Mesendoderm (in vitro differentiated cells): ENCODE measurements around the gene LRFN2.

ENCODE experiments used
- DNase-seq: peaks from one replicate; pipeline ENCODE4 v3.0.0; 2013
- H2AK5ac ChIP-seq: 2 replicates; pipeline ENCODE4 v1.6.1; 2013; ENCODE audit warnings: low read length, inconsistent platforms
- H2BK120ac ChIP-seq: 2 replicates; pipeline ENCODE4 v1.6.1; 2013; ENCODE audit warnings: low read depth, mild to moderate bottlenecking, low read length, moderate library complexity, mixed read lengths
- H2BK15ac ChIP-seq: replicated peaks from 2 replicates; pipeline ENCODE4 v1.6.1; 2013; ENCODE audit warnings: low read depth, mild to moderate bottlenecking, moderate library complexity
- H2BK5ac ChIP-seq: 2 replicates; pipeline ENCODE4 v1.6.1; 2013; ENCODE audit warnings: low read length, inconsistent platforms
- H3K18ac ChIP-seq: 2 replicates; pipeline ENCODE4 v1.6.1; 2013; ENCODE audit warnings: mild to moderate bottlenecking, low read length, mixed read lengths
- H3K23ac ChIP-seq: one replicate; pipeline ENCODE4 v1.6.1; 2013; ENCODE audit warnings: low read length
- H3K27ac ChIP-seq: 2 replicates; pipeline ENCODE4 v1.5.1; 2013; ENCODE audit warnings: low read depth, mild to moderate bottlenecking, inconsistent platforms, low read length, moderate library complexity
- H3K27me3 ChIP-seq: 2 replicates; pipeline ENCODE4 v1.6.1; 2013; ENCODE audit warnings: low read length, control low read depth, mild to moderate bottlenecking, inconsistent platforms; ENCODE audit not compliant: insufficient read depth, poor library complexity
- H3K36me3 ChIP-seq: 2 replicates; pipeline ENCODE4 v1.6.1; 2013; ENCODE audit warnings: low read length, inconsistent platforms; ENCODE audit not compliant: control insufficient read depth, insufficient read depth
- H3K4ac ChIP-seq: one replicate; pipeline ENCODE4 v1.6.1; 2013; ENCODE audit warnings: low read depth, mild to moderate bottlenecking, low read length, moderate library complexity
- H3K4me1 ChIP-seq: 2 replicates; pipeline ENCODE4 v1.6.1; 2013; ENCODE audit warnings: low read depth, low read length, inconsistent platforms; ENCODE audit not compliant: control insufficient read depth
- H3K4me2 ChIP-seq: 2 replicates; pipeline ENCODE4 v1.6.1; 2013; ENCODE audit warnings: low read length
- H3K4me3 ChIP-seq: 2 replicates; pipeline ENCODE4 v1.5.1; 2013; ENCODE audit warnings: mild to moderate bottlenecking, low read length
- H3K56ac ChIP-seq: one replicate; pipeline ENCODE4 v1.6.1; 2013; ENCODE audit warnings: low read length
- H3K79me1 ChIP-seq: 2 replicates; pipeline ENCODE4 v1.6.1; 2013; ENCODE audit warnings: low read length, inconsistent platforms
- H3K79me2 ChIP-seq: 2 replicates; pipeline ENCODE4 v1.6.1; 2013; ENCODE audit warnings: mild to moderate bottlenecking, low read length; ENCODE audit not compliant: control insufficient read depth, insufficient read depth
- H3K9ac ChIP-seq: 2 replicates; pipeline ENCODE4 v1.6.1; 2013; ENCODE audit warnings: low read length, inconsistent platforms
- H4K5ac ChIP-seq: one replicate; pipeline ENCODE4 v1.6.1; 2013; ENCODE audit warnings: low read length
- H4K8ac ChIP-seq: one replicate; pipeline ENCODE4 v1.6.1; 2013; ENCODE audit warnings: low read depth, mild to moderate bottlenecking, control low read depth, low read length, moderate library complexity
- WGBS: extraction: QIAGEN DNeasy Blood & Tissue Kit; methylation state at CpG from one replicate; pipeline ENCODE4 v1.1.7; 2013; ENCODE audit warnings: low lambda C conversion rate, missing lambda C conversion rate; ENCODE audit not compliant: insufficient coverage; ENCODE audit errors: extremely low coverage; 5-methylcytosine and 5-hydroxymethylcytosine counted together

The LRFN2 gene

GRCh38 chr6:40504274-40504673 lies 82.9 kb downstream of the LRFN2 start:
- no peak overlapping the region for H3K9ac ChIP-seq
- no peak overlapping the region for H4K8ac ChIP-seq
- H3K18ac ChIP-seq, result no peak overlapping the region
- no peak overlapping the region for H2BK5ac ChIP-seq
- H3K79me1 ChIP-seq, result no peaks in the 10 kb centered on the region
- no peaks in the 10 kb centered on the region for H3K79me2 ChIP-seq
- no peaks in the 10 kb centered on the region for H3K36me3 ChIP-seq
- H4K5ac ChIP-seq, result no peak overlapping the region
- no peak overlapping the region for H2BK15ac ChIP-seq
- no peak overlapping the region for H3K56ac ChIP-seq
- WGBS, result no CpG with 5 or more reads among the region's 3 CpGs
- no peak overlapping the region for H3K4me3 ChIP-seq
- no peaks in the 10 kb centered on the region for H3K4me1 ChIP-seq
- no peak overlapping the region for H2BK120ac ChIP-seq
- H3K27ac ChIP-seq, result no peak overlapping the region
- no peak overlapping the region for H3K4me2 ChIP-seq
- H3K27me3 ChIP-seq, result no peaks in the 10 kb centered on the region
- DNase-seq, result no peak
- no peak overlapping the region for H3K4ac ChIP-seq
- H3K23ac ChIP-seq, result no peak overlapping the region
- no peak overlapping the region for H2AK5ac ChIP-seq

- no peaks in the 10 kb centered on the region for H3K79me1 ChIP-seq
- H3K56ac ChIP-seq, result no peak overlapping the region
- H4K5ac ChIP-seq, result no peak overlapping the region
- no peak overlapping the region for H3K4me3 ChIP-seq
- H2BK120ac ChIP-seq, result no peak overlapping the region
- no peak overlapping the region for H2BK5ac ChIP-seq
- no peak overlapping the region for H2AK5ac ChIP-seq
- no peaks in the 10 kb centered on the region for H3K4me1 ChIP-seq
- no peaks in the 10 kb centered on the region for H3K79me2 ChIP-seq
- H3K23ac ChIP-seq, result no peak overlapping the region
- no peak overlapping the region for H2BK15ac ChIP-seq
- H3K27ac ChIP-seq, result no peak overlapping the region
- H4K8ac ChIP-seq, result no peak overlapping the region
- no peaks in the 10 kb centered on the region for H3K36me3 ChIP-seq
- DNase-seq, result no peak
- H3K4ac ChIP-seq, result no peak overlapping the region
- H3K18ac ChIP-seq, result no peak overlapping the region
- no peak overlapping the region for H3K4me2 ChIP-seq
- no peak overlapping the region for H3K9ac ChIP-seq
- no CpG with 5 or more reads among the region's 4 CpGs for WGBS
- H3K27me3 ChIP-seq, result no peaks in the 10 kb centered on the region
These were observed 86.9 kb downstream of the LRFN2 start for GRCh38 chr6:40500227-40500626.

GRCh38 chr6:40499215-40499614 lies 87.9 kb downstream of the LRFN2 start:
- Histone ChIP-seq H2AK5ac (no peak overlapping the region), H3K56ac (no peak overlapping the region), H3K23ac (no peak overlapping the region), H3K4me3 (no peak overlapping the region), H3K4me2 (no peak overlapping the region), H4K8ac (no peak overlapping the region), H2BK15ac (no peak overlapping the region), H4K5ac (no peak overlapping the region), H3K4ac (no peak overlapping the region), H3K9ac (no peak overlapping the region), H3K27me3 (no peaks in the 10 kb centered on the region), H3K18ac (no peak overlapping the region), H3K36me3 (no peaks in the 10 kb centered on the region), H2BK120ac (no peak overlapping the region), H3K79me1 (no peaks in the 10 kb centered on the region), H3K79me2 (no peaks in the 10 kb centered on the region), H2BK5ac (no peak overlapping the region), H3K27ac (no peak overlapping the region), H3K4me1 (no peaks in the 10 kb centered on the region)
- WGBS, result no CpG with 5 or more reads among the region's 8 CpGs
- DNase-seq, result no peak

- Histone ChIP-seq H3K79me1 (no peaks in the 10 kb centered on the region), H2BK15ac (no peak overlapping the region), H3K79me2 (no peaks in the 10 kb centered on the region), H2BK120ac (no peak overlapping the region), H3K23ac (no peak overlapping the region), H4K5ac (no peak overlapping the region), H3K4me2 (no peak overlapping the region), H3K56ac (no peak overlapping the region), H3K27me3 (no peaks in the 10 kb centered on the region), H3K4me1 (no peaks in the 10 kb centered on the region), H2AK5ac (no peak overlapping the region), H2BK5ac (no peak overlapping the region), H3K27ac (no peak overlapping the region), H3K18ac (no peak overlapping the region), H3K4ac (no peak overlapping the region), H3K4me3 (no peak overlapping the region), H4K8ac (no peak overlapping the region), H3K36me3 (no peaks in the 10 kb centered on the region), H3K9ac (no peak overlapping the region)
- no peak for DNase-seq
- WGBS, result no CpG with 5 or more reads among the region's 1 CpG
These were observed 89.0 kb downstream of the LRFN2 start for GRCh38 chr6:40498148-40498547.

GRCh38 chr6:40492187-40492586 lies 95.0 kb downstream of the LRFN2 start:
- H3K9ac ChIP-seq, result no peak overlapping the region
- no peaks in the 10 kb centered on the region for H3K79me2 ChIP-seq
- no peaks in the 10 kb centered on the region for H3K36me3 ChIP-seq
- no peak overlapping the region for H3K18ac ChIP-seq
- no peaks in the 10 kb centered on the region for H3K4me1 ChIP-seq
- H3K4ac ChIP-seq, result no peak overlapping the region
- no peaks in the 10 kb centered on the region for H3K27me3 ChIP-seq
- no peak overlapping the region for H3K4me3 ChIP-seq
- DNase-seq, result peak; percentile 28
- no peak overlapping the region for H3K23ac ChIP-seq
- H3K56ac ChIP-seq, result no peak overlapping the region
- H4K5ac ChIP-seq, result no peak overlapping the region
- no peak overlapping the region for H2BK15ac ChIP-seq
- WGBS, result no CpG with 5 or more reads among the region's 7 CpGs
- no peaks in the 10 kb centered on the region for H3K79me1 ChIP-seq
- no peak overlapping the region for H3K4me2 ChIP-seq
- no peak overlapping the region for H3K27ac ChIP-seq
- H4K8ac ChIP-seq, result no peak overlapping the region
- H2AK5ac ChIP-seq, result no peak overlapping the region
- H2BK120ac ChIP-seq, result no peak overlapping the region
- H2BK5ac ChIP-seq, result no peak overlapping the region

- Histone ChIP-seq H3K79me2 (no peaks in the 10 kb centered on the region), H2BK120ac (no peak overlapping the region), H3K27ac (no peak overlapping the region), H3K18ac (no peak overlapping the region), H3K36me3 (no peaks in the 10 kb centered on the region), H4K8ac (no peak overlapping the region), H3K56ac (no peak overlapping the region), H3K4ac (no peak overlapping the region), H3K79me1 (no peaks in the 10 kb centered on the region), H3K9ac (no peak overlapping the region), H3K23ac (no peak overlapping the region), H3K4me3 (no peak overlapping the region), H2BK15ac (no peak overlapping the region), H4K5ac (no peak overlapping the region), H3K27me3 (no peaks in the 10 kb centered on the region), H3K4me1 (no peaks in the 10 kb centered on the region), H2AK5ac (no peak overlapping the region), H2BK5ac (no peak overlapping the region), H3K4me2 (no peak overlapping the region)
- WGBS, result no CpG with 5 or more reads among the region's 4 CpGs
- DNase-seq, result no peak
These were observed 96.7 kb downstream of the LRFN2 start for GRCh38 chr6:40490508-40490907.
